HL-60/S4 (cell line): ENCODE results near the gene PLCL1.

Experiments
- in situ Hi-C: fragments of 300-500 bp; cut with MboI; formaldehyde crosslinking; loops from 2 replicates; pipeline ENCODE4 v1.14.3; 2022; ENCODE audit warnings: low sequenced_read_pairs

Gene PLCL1

GRCh38 chr2:197919487-197919886, 115.1 kb downstream of the PLCL1 start:
- in situ Hi-C loops, result no loop called here

GRCh38 chr2:197920088-197920487, 115.7 kb downstream of the PLCL1 start:
- in situ Hi-C loops, result no loop called here

- in situ Hi-C loops, result no loop called here
These were observed 116.3 kb downstream of the PLCL1 start for GRCh38 chr2:197920592-197921201.

GRCh38 chr2:197924483-197924882, 120.1 kb downstream of the PLCL1 start:
- in situ Hi-C loops, result no loop called here

- in situ Hi-C loops, result no loop called here
These were observed 120.8 kb downstream of the PLCL1 start for GRCh38 chr2:197925204-197925603.

GRCh38 chr2:197925976-197926375, 121.6 kb downstream of the PLCL1 start:
- in situ Hi-C loops, result no loop called here

GRCh38 chr2:197926673-197927072, 122.3 kb downstream of the PLCL1 start:
- in situ Hi-C loops, result no loop called here

- in situ Hi-C loops, result no loop called here
These were observed 123.6 kb downstream of the PLCL1 start for GRCh38 chr2:197927994-197928393.

- in situ Hi-C loops, result no loop called here
These were observed 124.9 kb downstream of the PLCL1 start for GRCh38 chr2:197929008-197929885.

- in situ Hi-C loops, result no loop called here
These were observed 125.5 kb downstream of the PLCL1 start for GRCh38 chr2:197929886-197930227.

GRCh38 chr2:197930570-197931278, 126.3 kb downstream of the PLCL1 start:
- in situ Hi-C loops, result no loop called here

GRCh38 chr2:197931661-197932312, 127.4 kb downstream of the PLCL1 start:
- in situ Hi-C loops, result no loop called here

- in situ Hi-C loops, result no loop called here
These were observed 128.0 kb downstream of the PLCL1 start for GRCh38 chr2:197932374-197932773.

GRCh38 chr2:197934261-197934933, 130.0 kb downstream of the PLCL1 start:
- in situ Hi-C loops, result no loop called here

- in situ Hi-C loops, result no loop called here
These were observed 130.5 kb downstream of the PLCL1 start for GRCh38 chr2:197934934-197935289.

- in situ Hi-C loops, result no loop called here
These were observed 133.4 kb downstream of the PLCL1 start for GRCh38 chr2:197937814-197938213.

- in situ Hi-C loops, result no loop called here
These were observed 134.2 kb downstream of the PLCL1 start for GRCh38 chr2:197938555-197938954.

GRCh38 chr2:197939787-197940186, 135.4 kb downstream of the PLCL1 start:
- in situ Hi-C loops, result no loop called here

- in situ Hi-C loops, result no loop called here
These were observed 136.0 kb downstream of the PLCL1 start for GRCh38 chr2:197940382-197940781.

GRCh38 chr2:197941715-197942114, 137.3 kb downstream of the PLCL1 start:
- in situ Hi-C loops, result no loop called here

- in situ Hi-C loops, result no loop called here
These were observed 139.3 kb downstream of the PLCL1 start for GRCh38 chr2:197943731-197944130.
